HepG2 (cell line): ENCODE data around the gene KIF2C. TPM values are rescaled to one million over a fixed set of nuclear protein-coding genes. Genes with fewer than 3 reads are reported as not detected.
A peak's percentile ranks its signal among the peaks of the same experiment; 100 is the strongest.

Experiments used
- CCDC6 ChIP-seq: sonication (generic); formaldehyde crosslinking; IDR thresholded peaks from 2 replicates; pipeline ENCODE4 v1.8.1; 2022; ENCODE audit warnings: mild to moderate bottlenecking, missing genetic modification reagents, moderate library complexity
- JUND ChIP-seq: sonication (generic); formaldehyde crosslinking; IDR thresholded peaks from 2 replicates; pipeline ENCODE4 v1.8.0; 2022; ENCODE audit warnings: mild to moderate bottlenecking, missing genetic modification reagents
- NFYC ChIP-seq: IDR thresholded peaks from 2 replicates; pipeline ENCODE4 v1.6.1; 2016; ENCODE audit warnings: missing genetic modification reagents, missing compliant biosample characterization
- TEAD2 ChIP-seq: sonication (generic); formaldehyde crosslinking; IDR thresholded peaks from 2 replicates; pipeline ENCODE4 v1.9.0; 2021; ENCODE audit warnings: missing genetic modification reagents
- ZNF747 ChIP-seq: sonication (generic); formaldehyde crosslinking; IDR thresholded peaks from 2 replicates; pipeline ENCODE4 v1.8.1; 2023; ENCODE audit warnings: missing genetic modification reagents, mild to moderate bottlenecking, borderline replicate concordance
- ZNF766 ChIP-seq: sonication (generic); formaldehyde crosslinking; IDR thresholded peaks from 2 replicates; pipeline ENCODE4 v1.5.0; 2020; ENCODE audit warnings: missing genetic modification reagents, borderline replicate concordance
- polyA plus RNA-seq, 8 experiments: library from polyadenylated mRNA; depleted of rRNA in 3 of 8; stranded (reverse) in 7 of 8; unstranded in 1 of 8; fragments of >200 nt; fragmentation: Illumina TruSeq in 4 of 8; extraction: Trizol in 4 of 8; gene quantifications; 2 replicates each; pipeline versions ENCODE4 v1.2.1 to v1.2.3, GENCODE V29; 2011 to 2016; ENCODE audit warnings: low read depth in 4 of 8, missing spikeins in 1 of 8, mixed read lengths in 1 of 8; ENCODE audit not compliant: insufficient read depth in 1 of 8
- total RNA-seq, 5 experiments: library from RNA; depleted of rRNA; stranded (reverse); fragments of >200 nt; fragmentation: Illumina TruSeq; extraction: Trizol; gene quantifications; 2 replicates each; pipeline ENCODE4 v1.2.3, GENCODE V29; 2016; ENCODE audit warnings: low read depth in 1 of 5
- TF ChIP-seq, protein P1 (sequence below): sonication (generic); formaldehyde crosslinking; IDR thresholded peaks from 2 replicates; pipeline ENCODE4 v1.4.0; 2020; ENCODE audit warnings: missing genetic modification reagents, borderline replicate concordance
- TF ChIP-seq, protein P2 (sequence below): sonication (generic); formaldehyde crosslinking; IDR thresholded peaks from 2 replicates; pipeline ENCODE4 v1.4.0; 2020; ENCODE audit warnings: mild to moderate bottlenecking, missing genetic modification reagents
- TF ChIP-seq, protein P3 (sequence below): sonication (generic); formaldehyde crosslinking; conservative IDR thresholded peaks from 2 replicates; pipeline ENCODE4 v1.5.0; 2020; ENCODE audit warnings: missing genetic modification reagents
- TF ChIP-seq, protein P4 (sequence below): sonication (generic); formaldehyde crosslinking; conservative IDR thresholded peaks from 2 replicates; pipeline ENCODE4 v1.4.0; 2020; ENCODE audit warnings: missing genetic modification reagents
- TF ChIP-seq, protein P5 (sequence below): sonication (generic); formaldehyde crosslinking; IDR thresholded peaks from 2 replicates; pipeline ENCODE4 v1.4.0; 2020; ENCODE audit warnings: missing genetic modification reagents
- TF ChIP-seq, protein P6 (sequence below): sonication (generic); formaldehyde crosslinking; IDR thresholded peaks from 2 replicates; pipeline ENCODE4 v1.5.0; 2020; ENCODE audit warnings: mild to moderate bottlenecking, missing genetic modification reagents

The KIF2C gene
- total and polyA plus RNA-seq, 2 of the 13 experiments (the other 11 are each of a cell fraction or from before 2014, with no cell fraction given), result 29.7 to 53.7 TPM

DNA sequence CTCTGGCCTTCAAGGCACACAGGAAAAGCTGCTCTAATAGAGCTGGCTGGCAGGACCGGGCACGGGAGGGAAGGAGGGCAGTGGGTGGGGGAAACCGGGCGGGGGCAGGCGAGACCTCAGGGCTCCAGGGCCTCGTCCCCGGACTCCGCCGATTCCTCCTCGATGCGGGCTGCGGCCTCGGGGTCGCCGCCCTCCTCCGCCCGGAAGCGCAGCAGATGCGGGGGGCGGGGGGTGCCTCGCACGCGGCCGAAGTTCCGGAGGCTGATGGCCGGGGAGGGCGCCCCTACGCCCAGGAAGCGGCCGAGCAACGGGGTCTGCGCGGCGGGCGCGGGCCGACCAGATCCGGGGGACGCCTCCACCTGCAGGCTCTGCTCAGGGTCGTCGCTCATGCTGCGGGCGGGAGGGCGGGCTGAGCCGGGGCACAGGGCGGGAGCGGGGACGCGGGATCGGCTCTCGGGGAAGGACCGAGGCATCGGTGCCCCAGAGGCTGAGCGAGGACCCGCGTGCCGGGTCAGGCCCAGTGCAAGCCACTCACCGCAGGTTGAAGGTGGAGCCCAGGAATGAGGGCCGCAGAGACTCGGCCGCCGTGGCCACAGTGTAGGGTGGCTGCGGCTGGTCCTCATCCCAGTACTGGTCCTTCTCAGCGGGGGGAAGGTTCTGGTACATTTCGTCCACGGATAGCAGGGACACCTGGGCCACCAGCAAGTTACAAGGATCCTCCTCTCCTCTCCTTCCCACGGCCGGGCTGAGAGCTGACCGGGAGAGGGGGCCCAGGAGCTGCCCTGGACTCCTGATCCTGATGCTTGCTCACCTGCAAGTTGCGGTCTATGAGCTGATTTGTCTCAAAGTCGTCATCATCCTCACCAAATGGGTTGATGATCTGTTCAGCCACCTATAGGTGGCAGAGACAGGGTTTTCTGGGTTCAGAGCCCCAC, 44.7 kb downstream of the KIF2C start (continued):
- TF ChIP-seq, protein P1, sequence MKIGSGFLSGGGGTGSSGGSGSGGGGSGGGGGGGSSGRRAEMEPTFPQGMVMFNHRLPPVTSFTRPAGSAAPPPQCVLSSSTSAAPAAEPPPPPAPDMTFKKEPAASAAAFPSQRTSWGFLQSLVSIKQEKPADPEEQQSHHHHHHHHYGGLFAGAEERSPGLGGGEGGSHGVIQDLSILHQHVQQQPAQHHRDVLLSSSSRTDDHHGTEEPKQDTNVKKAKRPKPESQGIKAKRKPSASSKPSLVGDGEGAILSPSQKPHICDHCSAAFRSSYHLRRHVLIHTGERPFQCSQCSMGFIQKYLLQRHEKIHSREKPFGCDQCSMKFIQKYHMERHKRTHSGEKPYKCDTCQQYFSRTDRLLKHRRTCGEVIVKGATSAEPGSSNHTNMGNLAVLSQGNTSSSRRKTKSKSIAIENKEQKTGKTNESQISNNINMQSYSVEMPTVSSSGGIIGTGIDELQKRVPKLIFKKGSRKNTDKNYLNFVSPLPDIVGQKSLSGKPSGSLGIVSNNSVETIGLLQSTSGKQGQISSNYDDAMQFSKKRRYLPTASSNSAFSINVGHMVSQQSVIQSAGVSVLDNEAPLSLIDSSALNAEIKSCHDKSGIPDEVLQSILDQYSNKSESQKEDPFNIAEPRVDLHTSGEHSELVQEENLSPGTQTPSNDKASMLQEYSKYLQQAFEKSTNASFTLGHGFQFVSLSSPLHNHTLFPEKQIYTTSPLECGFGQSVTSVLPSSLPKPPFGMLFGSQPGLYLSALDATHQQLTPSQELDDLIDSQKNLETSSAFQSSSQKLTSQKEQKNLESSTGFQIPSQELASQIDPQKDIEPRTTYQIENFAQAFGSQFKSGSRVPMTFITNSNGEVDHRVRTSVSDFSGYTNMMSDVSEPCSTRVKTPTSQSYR (CRISPR knock-in tag), result peak; percentile 61; the same call in 1 of the 2 replicates
- TF ChIP-seq, protein P2, sequence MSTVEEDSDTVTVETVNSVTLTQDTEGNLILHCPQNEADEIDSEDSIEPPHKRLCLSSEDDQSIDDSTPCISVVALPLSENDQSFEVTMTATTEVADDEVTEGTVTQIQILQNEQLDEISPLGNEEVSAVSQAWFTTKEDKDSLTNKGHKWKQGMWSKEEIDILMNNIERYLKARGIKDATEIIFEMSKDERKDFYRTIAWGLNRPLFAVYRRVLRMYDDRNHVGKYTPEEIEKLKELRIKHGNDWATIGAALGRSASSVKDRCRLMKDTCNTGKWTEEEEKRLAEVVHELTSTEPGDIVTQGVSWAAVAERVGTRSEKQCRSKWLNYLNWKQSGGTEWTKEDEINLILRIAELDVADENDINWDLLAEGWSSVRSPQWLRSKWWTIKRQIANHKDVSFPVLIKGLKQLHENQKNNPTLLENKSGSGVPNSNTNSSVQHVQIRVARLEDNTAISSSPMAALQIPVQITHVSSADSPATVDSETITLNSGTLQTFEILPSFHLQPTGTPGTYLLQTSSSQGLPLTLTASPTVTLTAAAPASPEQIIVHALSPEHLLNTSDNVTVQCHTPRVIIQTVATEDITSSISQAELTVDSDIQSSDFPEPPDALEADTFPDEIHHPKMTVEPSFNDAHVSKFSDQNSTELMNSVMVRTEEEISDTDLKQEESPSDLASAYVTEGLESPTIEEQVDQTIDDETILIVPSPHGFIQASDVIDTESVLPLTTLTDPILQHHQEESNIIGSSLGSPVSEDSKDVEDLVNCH (CRISPR knock-in tag), result no peak
- TF ChIP-seq, protein P3, sequence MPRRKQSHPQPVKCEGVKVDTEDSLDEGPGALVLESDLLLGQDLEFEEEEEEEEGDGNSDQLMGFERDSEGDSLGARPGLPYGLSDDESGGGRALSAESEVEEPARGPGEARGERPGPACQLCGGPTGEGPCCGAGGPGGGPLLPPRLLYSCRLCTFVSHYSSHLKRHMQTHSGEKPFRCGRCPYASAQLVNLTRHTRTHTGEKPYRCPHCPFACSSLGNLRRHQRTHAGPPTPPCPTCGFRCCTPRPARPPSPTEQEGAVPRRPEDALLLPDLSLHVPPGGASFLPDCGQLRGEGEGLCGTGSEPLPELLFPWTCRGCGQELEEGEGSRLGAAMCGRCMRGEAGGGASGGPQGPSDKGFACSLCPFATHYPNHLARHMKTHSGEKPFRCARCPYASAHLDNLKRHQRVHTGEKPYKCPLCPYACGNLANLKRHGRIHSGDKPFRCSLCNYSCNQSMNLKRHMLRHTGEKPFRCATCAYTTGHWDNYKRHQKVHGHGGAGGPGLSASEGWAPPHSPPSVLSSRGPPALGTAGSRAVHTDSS (CRISPR knock-in tag), result no peak
- TF ChIP-seq, protein P4, sequence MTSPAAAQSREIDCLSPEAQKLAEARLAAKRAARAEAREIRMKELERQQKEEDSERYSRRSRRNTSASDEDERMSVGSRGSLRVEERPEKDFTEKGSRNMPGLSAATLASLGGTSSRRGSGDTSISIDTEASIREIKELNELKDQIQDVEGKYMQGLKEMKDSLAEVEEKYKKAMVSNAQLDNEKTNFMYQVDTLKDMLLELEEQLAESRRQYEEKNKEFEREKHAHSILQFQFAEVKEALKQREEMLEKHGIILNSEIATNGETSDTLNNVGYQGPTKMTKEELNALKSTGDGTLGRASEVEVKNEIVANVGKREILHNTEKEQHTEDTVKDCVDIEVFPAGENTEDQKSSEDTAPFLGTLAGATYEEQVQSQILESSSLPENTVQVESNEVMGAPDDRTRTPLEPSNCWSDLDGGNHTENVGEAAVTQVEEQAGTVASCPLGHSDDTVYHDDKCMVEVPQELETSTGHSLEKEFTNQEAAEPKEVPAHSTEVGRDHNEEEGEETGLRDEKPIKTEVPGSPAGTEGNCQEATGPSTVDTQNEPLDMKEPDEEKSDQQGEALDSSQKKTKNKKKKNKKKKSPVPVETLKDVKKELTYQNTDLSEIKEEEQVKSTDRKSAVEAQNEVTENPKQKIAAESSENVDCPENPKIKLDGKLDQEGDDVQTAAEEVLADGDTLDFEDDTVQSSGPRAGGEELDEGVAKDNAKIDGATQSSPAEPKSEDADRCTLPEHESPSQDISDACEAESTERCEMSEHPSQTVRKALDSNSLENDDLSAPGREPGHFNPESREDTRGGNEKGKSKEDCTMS (CRISPR knock-in tag), result no peak
- TF ChIP-seq, protein P5, sequence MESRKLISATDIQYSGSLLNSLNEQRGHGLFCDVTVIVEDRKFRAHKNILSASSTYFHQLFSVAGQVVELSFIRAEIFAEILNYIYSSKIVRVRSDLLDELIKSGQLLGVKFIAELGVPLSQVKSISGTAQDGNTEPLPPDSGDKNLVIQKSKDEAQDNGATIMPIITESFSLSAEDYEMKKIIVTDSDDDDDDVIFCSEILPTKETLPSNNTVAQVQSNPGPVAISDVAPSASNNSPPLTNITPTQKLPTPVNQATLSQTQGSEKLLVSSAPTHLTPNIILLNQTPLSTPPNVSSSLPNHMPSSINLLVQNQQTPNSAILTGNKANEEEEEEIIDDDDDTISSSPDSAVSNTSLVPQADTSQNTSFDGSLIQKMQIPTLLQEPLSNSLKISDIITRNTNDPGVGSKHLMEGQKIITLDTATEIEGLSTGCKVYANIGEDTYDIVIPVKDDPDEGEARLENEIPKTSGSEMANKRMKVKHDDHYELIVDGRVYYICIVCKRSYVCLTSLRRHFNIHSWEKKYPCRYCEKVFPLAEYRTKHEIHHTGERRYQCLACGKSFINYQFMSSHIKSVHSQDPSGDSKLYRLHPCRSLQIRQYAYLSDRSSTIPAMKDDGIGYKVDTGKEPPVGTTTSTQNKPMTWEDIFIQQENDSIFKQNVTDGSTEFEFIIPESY (CRISPR knock-in tag), result peak; percentile 8; the same call in 1 of the 2 replicates
- no peak for TF ChIP-seq NFYC (CRISPR knock-in tag)
- peak; percentile 39; the same call in 1 of the 2 replicates for TF ChIP-seq ZNF766 (CRISPR knock-in tag)
- peak; percentile 62 for TF ChIP-seq JUND (CRISPR knock-in tag)
- TF ChIP-seq ZNF747, result 0 out of 2 replicates have a peak, but pooled peaks have one; percentile 67
- TF ChIP-seq CCDC6 (CRISPR knock-in tag), result 0 out of 2 replicates have a peak, but pooled peaks have one; percentile 37
- TF ChIP-seq, protein P6, sequence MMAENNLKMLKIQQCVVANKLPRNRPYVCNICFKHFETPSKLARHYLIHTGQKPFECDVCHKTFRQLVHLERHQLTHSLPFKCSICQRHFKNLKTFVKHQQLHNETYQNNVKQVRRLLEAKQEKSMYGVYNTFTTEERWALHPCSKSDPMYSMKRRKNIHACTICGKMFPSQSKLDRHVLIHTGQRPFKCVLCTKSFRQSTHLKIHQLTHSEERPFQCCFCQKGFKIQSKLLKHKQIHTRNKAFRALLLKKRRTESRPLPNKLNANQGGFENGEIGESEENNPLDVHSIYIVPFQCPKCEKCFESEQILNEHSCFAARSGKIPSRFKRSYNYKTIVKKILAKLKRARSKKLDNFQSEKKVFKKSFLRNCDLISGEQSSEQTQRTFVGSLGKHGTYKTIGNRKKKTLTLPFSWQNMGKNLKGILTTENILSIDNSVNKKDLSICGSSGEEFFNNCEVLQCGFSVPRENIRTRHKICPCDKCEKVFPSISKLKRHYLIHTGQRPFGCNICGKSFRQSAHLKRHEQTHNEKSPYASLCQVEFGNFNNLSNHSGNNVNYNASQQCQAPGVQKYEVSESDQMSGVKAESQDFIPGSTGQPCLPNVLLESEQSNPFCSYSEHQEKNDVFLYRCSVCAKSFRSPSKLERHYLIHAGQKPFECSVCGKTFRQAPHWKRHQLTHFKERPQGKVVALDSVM (CRISPR knock-in tag), result 0 out of 2 replicates have a peak, but pooled peaks have one; percentile 46
- 0 out of 2 replicates have a peak, but pooled peaks have one; percentile 39 for TF ChIP-seq TEAD2
